H54 (cell line): ENCODE measurements around the gene CD34.

Source experiments
- DNase-seq: peaks from one replicate; pipeline ENCODE4 v3.0.0; 2011; ENCODE audit warnings: low spot score, mixed read lengths; ENCODE audit not compliant: insufficient read length
- FAIRE-seq: peaks from 3 replicates; lab custom pipeline; 2011; peaks lifted over from hg19 to GRCh38; lab: Jason Lieb, UNC
- POLR2A ChIP-seq: IDR thresholded peaks from 2 replicates; pipeline ENCODE4 v1.6.1; 2011; ENCODE audit warnings: low read depth, mild to moderate bottlenecking, low read length

The CD34 gene

GRCh38 chr1:207920444-207921021, 9.6 kb upstream of the CD34 start:
- FAIRE-seq: no peak
- DNase-seq: no peak
- no peak for TF ChIP-seq POLR2A

GRCh38 chr1:207919523-207920170, 8.7 kb upstream of the CD34 start:
- TF ChIP-seq POLR2A: no peak
- FAIRE-seq (no peak), DNase-seq (no peak)

DNA sequence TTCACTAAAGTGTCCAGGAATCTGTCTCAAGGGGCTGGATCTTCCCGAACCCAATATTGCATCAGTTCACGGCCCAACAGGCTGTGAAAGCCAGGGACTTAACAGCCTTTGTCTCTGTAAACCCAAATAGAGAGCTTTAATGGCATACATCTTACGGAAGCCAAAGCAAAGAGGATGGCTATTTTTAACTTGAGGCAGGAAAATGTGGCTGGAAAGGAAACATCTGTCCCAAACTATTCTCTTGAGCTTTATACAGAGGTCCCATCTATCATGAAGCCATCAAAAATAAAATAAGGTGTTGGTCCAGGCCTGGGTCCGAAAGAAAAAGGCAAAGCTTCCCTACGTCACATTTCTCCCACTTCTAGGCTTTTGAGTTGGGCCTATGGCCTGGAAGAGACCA, 7.7 kb upstream of the CD34 start:
- FAIRE-seq: no peak
- no peak for TF ChIP-seq POLR2A

DNA sequence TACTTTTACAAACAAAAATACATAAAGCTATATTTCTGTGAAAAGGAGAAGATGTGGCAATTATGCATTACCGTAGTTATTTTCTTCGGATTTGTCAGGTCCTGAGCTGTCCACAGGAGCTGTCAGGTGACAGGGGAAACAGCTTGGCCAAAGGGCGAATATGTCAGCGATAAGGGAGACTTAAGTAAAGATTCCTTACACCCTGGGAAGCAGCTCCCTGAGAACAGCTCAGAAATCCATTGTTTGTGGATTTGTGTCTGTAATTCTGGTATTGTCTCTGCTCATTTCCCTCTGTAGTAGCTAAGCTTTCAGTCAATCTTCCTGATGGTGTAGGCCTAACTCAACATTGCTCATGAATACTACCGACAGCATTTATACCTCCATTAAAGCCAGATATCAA, 7.1 kb upstream of the CD34 start:
- FAIRE-seq (no peak), DNase-seq (no peak)

More for the DNA sequence above, 7.7 kb upstream of the CD34 start:
- no peak for DNase-seq

DNA sequence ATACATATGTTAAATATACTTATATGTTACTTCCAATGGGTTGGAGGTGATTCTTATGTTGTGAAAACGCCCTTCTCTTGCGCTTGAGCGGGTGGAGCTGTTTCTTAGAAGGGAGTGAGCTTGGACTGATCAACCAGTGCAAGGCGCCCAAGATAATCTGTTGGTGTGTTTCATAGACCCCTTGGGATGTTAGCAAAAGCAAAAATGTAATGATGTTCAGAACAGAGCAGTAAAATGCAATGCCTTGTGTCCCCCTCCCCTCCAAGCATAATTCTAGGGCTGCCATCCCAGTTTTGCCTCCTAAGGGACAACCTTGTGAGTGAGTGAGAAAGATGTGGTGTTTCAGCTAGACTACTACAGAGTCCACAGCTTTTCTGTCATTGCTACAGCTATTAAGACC, 6.2 kb upstream of the CD34 start:
- no peak for DNase-seq
- no peak for FAIRE-seq
- no peak for TF ChIP-seq POLR2A

More for the DNA sequence above, 7.1 kb upstream of the CD34 start:
- TF ChIP-seq POLR2A: no peak

DNA sequence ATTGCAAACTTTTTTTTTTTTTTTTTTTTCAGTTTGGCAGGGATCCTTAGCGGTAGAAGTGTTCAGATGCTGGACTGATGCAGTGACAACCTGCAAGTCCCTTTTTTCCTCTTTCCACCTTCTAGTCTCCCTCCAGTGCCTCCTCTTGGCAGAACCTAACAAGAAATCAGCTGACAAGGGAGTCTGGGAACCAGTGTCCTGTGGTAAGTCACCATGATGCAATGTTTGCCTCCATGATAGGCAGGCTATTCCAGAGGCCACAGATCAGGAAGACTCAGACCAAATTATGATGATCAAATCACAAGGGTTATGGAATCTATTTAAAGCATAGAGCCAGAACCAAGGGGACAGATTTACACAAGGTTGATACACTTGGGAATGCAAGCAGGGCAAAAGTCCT, 3.0 kb upstream of the CD34 start:
- FAIRE-seq (no peak), DNase-seq (no peak)
- TF ChIP-seq POLR2A: no peak

- DNase-seq: no peak
- FAIRE-seq: no peak
- TF ChIP-seq POLR2A: no peak
Measured at GRCh38 chr1:207911856-207912760, 1.2 kb upstream of the CD34 start.

- no peak for TF ChIP-seq POLR2A
- DNase-seq (no peak), FAIRE-seq (no peak)
Measured at GRCh38 chr1:207909687-207910086, 1.2 kb downstream of the CD34 start.

GRCh38 chr1:207908107-207908734, 2.7 kb downstream of the CD34 start:
- FAIRE-seq (no peak), DNase-seq (no peak)
- TF ChIP-seq POLR2A: no peak

DNA sequence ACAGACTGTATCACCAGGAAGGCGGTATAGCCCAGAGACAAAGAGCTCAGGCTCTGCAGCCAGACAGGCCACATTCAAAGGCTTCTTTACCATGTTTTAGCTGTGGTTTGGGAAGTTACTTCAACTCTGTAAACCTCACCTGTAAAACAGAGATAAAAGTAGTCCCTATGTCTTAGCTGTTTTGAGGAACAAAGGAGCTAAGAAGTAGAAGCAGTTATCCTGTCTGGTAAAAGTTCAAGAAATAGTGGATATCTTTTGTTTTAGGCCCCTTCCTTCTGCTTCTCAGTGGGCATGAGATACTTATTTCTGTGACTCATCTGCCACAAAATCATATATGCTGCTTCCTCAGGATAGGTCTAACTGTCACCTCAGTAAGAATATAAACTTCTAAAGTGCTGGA, 6.5 kb downstream of the CD34 start:
- DNase-seq (no peak), FAIRE-seq (no peak)
- no peak for TF ChIP-seq POLR2A

DNA sequence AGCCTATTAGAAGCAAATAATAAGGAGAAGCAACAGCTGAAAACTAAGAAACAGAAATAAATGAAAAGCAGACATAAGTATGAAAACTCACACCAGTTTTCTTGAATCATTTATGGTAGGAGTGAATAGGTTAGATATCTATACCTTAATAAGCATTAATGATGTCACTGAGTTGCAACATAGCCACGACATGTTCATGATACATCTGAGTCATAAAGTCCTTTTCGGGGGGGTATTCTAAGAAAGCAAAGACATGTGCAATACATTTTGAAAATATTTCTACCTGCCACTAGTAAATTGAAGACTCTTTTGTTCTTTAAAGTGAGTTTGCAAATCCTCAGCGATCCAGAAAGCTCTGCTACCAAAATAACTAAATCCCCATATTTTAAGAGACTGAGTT, 7.2 kb downstream of the CD34 start:
- TF ChIP-seq POLR2A: no peak
- no peak for DNase-seq
- FAIRE-seq: no peak

DNA sequence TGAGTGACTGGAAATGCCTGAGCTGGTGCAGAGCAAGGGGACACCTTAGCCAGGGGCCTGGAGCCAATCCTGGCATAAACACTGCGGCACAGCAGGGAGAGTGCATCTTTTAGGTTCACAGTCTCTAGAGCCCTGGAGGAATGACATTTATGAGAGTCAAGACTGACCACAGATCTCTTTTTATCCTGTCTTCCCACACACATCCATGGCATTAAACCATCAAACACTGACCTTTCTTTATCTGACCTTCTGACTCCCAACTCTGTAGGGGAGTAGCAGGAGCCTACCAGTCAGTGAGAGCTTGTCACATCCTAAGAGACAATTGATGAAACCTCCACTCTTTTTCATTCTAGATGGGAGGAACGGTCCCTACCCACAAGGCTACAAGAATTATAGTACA, 7.9 kb downstream of the CD34 start:
- FAIRE-seq: no peak
- no peak for DNase-seq
- TF ChIP-seq POLR2A: no peak

DNA sequence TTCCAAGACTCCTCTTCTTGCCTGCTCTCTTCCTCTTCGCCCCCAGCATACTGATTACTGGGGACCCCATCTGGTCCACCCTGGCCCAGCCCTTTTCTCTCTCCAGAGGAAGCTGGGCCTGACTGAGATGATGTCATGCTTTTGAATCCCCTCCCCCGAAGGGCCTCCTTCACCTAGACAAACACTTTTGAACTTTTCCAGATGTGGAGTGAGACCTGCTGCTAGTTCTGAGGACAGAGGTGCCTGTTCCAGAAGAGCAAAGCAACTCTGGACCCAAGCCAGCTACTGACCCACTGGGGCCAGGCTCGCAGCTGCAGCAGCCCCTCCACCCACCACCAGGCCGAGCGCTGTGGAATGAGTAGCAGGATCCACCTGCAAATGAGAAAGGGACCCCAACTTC, 8.4 kb downstream of the CD34 start:
- no peak for TF ChIP-seq POLR2A
- no peak for DNase-seq
- FAIRE-seq: no peak
